Breast epithelium (tissue), 4 donors: Measurements from ENCODE around the gene TOM1. TPM values are rescaled to one million over a fixed set of nuclear protein-coding genes. Genes with fewer than 3 reads are reported as not detected.

ENCODE experiments used
- DNase-seq, 2 donors: peaks; one replicate each; pipeline ENCODE4 v3.0.0-alpha.2; 2019; ENCODE audit warnings: low spot score in 2 of 2
- H3K27ac ChIP-seq, 2 donors: fragments of 200-600 bp; sonication (generic) in 1 of 2; one replicate each; pipeline ENCODE4 v1.5.1; 2016 to 2019; ENCODE audit warnings: mild to moderate bottlenecking in 1 of 2
- H3K27me3 ChIP-seq, 2 donors: fragments of 200-600 bp; sonication (generic) in 1 of 2; one replicate each; pipeline versions ENCODE4 v1.5.1 to v1.6.0; 2017 to 2019; ENCODE audit warnings: control low read depth in 1 of 2, mild to moderate bottlenecking in 1 of 2
- H3K36me3 ChIP-seq: fragments of 200-600 bp; one replicate; pipeline ENCODE4 v1.5.1; 2019
- H3K4me1 ChIP-seq, 2 donors: fragments of 200-600 bp; sonication (generic); one replicate each; pipeline ENCODE4 v1.5.1; 2016 to 2019; ENCODE audit warnings: control low read depth in 1 of 2
- H3K4me3 ChIP-seq, 3 donors: fragments of 200-600 bp; sonication (generic); 1 replicate in 2 of 3; 2 replicates in 1 of 3; pipeline ENCODE4 v1.5.1; 2016 to 2019; ENCODE audit warnings: mild to moderate bottlenecking in 3 of 3, moderate library complexity in 2 of 3
- H3K9me3 ChIP-seq, 2 donors: fragments of 200-600 bp; sonication (generic) in 1 of 2; one replicate each; pipeline ENCODE4 v1.5.1; 2016 to 2019; ENCODE audit warnings: control low read depth in 1 of 2
- CTCF ChIP-seq, 3 donors: fragments of 450-650 bp; IDR thresholded peaks; one replicate each; pipeline ENCODE4 v1.5.1; 2016 to 2017; ENCODE audit warnings: antibody characterized with exemption in 3 of 3, mild to moderate bottlenecking in 3 of 3, moderate library complexity in 3 of 3
- POLR2A ChIP-seq: fragments of 450-650 bp; IDR thresholded peaks from one replicate; pipeline ENCODE4 v1.6.1; 2016; ENCODE audit warnings: antibody characterized with exemption, mild to moderate bottlenecking, moderate library complexity
- POLR2AphosphoS5 ChIP-seq, 3 donors: sonication (generic); formaldehyde crosslinking; IDR thresholded peaks; one replicate each; pipeline ENCODE4 v1.6.1; 2017; ENCODE audit warnings: antibody characterized with exemption in 3 of 3
- intact Hi-C: fragments of 100-400 bp; cut with DNase I; formaldehyde crosslinking; loops from one replicate; pipeline ENCODE4 v1.15.1; 2023; ENCODE audit warnings: low total_unique reads
- total RNA-seq, 3 donors: library from RNA; depleted of rRNA; stranded (reverse); fragments of >200 nt; gene quantifications; one replicate each; pipeline ENCODE4 v1.1.0, GENCODE V29; 2016

Gene TOM1
- total RNA-seq, 3 donors from 2014 or later: 85.6 to 106 (median 105) TPM

DNA sequence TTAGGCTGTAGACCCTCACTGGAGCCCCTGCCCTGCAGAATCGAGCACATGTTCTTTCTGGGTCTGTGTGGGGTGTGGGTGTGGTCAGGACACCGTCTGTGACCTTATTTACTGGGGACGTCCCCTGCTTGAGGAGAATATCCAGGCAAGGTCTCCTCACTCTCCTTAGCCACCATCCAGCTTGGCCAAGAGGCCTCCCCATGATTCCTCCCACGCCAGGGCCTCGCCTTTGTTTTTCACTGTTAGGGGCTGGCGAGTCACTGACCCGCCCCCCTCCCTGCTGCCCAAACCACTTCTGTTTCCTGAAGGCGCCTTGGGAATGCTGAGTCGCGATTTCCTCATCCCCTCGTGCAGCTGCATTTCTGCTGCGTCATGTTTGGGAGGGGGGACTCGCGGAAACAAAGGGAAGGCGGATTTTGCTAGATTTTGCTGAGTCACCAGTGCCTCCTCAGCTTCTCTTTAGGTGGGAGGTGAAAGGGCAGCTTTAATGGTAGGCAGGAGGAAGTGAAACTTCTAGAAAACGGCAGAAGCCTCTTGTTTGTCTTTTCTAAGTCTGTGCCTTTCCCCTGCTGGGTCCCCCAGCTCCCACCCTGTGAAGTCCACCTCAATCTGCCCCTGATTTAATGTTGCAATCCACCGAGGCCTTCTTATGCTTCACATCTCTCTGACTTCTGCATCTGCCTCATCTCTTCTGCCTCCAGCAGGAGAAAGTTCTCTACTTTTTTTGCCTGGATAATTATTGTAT, 77.2 kb downstream of the TOM1 start:
- intact Hi-C loops: no loop called here
- H3K4me3 ChIP-seq: peak overlapping the region in 1 of 3 donors; percentile 2
- no peaks in the 10 kb centered on the region for H3K36me3 ChIP-seq
- H3K4me1 ChIP-seq: no peaks in the 10 kb centered on the region
- TF ChIP-seq POLR2A: no peak
- TF ChIP-seq CTCF (IDR thresholded peaks at IDR 0.05): peak in 1 of 3 donors; percentile 4
- TF ChIP-seq POLR2AphosphoS5 (IDR thresholded peaks at IDR 0.05): peak; percentile 95 to 100 (median 98)
- peak overlapping the region; percentile 75 to 89 for H3K27ac ChIP-seq
- no peaks in the 10 kb centered on the region for H3K27me3 ChIP-seq
- no peaks in the 10 kb centered on the region for H3K9me3 ChIP-seq
- peak; percentile 90 to 95 for DNase-seq

DNA sequence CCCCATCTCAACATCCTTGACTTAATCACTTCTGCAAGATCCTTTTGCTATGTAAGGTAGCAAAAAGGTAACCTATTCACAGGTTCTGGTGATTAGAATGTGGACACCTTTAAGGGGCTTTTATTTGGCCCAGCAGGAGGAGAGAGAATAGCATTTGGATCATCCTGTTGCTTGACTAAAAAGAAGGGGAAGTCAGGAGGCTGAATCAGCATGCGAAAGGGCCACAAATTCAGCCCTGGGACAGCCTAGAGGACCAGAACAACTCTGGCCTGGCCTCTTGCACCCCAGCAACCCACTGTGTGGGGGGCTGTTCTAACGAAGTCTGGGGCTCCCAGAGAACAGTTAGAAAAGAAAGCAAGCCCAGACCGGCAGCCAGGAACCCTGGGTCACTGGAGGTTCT, 78.0 kb downstream of the TOM1 start:
- no peak for TF ChIP-seq POLR2AphosphoS5 (IDR thresholded peaks at IDR 0.05)
- TF ChIP-seq CTCF (IDR thresholded peaks at IDR 0.05): no peak
- no peak for TF ChIP-seq POLR2A
- Histone ChIP-seq H3K4me1 (no peaks in the 10 kb centered on the region), H3K9me3 (no peaks in the 10 kb centered on the region), H3K4me3 (no peak overlapping the region), H3K36me3 (no peaks in the 10 kb centered on the region), H3K27ac (peak overlapping the region; percentile 75 to 89), H3K27me3 (no peaks in the 10 kb centered on the region)
- intact Hi-C loops: no loop called here
- DNase-seq: no peak

GRCh38 chr22:35378621-35379020, 78.9 kb downstream of the TOM1 start:
- peak overlapping the region in 1 of 2 donors; percentile 75 for H3K27ac ChIP-seq
- no peaks in the 10 kb centered on the region for H3K4me1 ChIP-seq
- intact Hi-C loops: no loop called here
- TF ChIP-seq POLR2A (no peak), CTCF (IDR thresholded peaks at IDR 0.05) (no peak), POLR2AphosphoS5 (IDR thresholded peaks at IDR 0.05) (no peak)
- no peak for DNase-seq
- H3K27me3 ChIP-seq: no peaks in the 10 kb centered on the region
- H3K36me3 ChIP-seq: no peaks in the 10 kb centered on the region
- H3K4me3 ChIP-seq: no peak overlapping the region
- H3K9me3 ChIP-seq: no peaks in the 10 kb centered on the region

GRCh38 chr22:35379146-35379993, 79.7 kb downstream of the TOM1 start:
- H3K9me3 ChIP-seq: no peaks in the 10 kb centered on the region
- peak overlapping the region in 1 of 2 donors; percentile 75 for H3K27ac ChIP-seq
- H3K27me3 ChIP-seq: no peaks in the 10 kb centered on the region
- no peak overlapping the region for H3K4me3 ChIP-seq
- H3K36me3 ChIP-seq: no peaks in the 10 kb centered on the region
- intact Hi-C loops: no loop called here
- H3K4me1 ChIP-seq: no peaks in the 10 kb centered on the region
- TF ChIP-seq POLR2AphosphoS5 (IDR thresholded peaks at IDR 0.05): no peak
- no peak for TF ChIP-seq POLR2A
- no peak for TF ChIP-seq CTCF (IDR thresholded peaks at IDR 0.05)
- no peak for DNase-seq

DNA sequence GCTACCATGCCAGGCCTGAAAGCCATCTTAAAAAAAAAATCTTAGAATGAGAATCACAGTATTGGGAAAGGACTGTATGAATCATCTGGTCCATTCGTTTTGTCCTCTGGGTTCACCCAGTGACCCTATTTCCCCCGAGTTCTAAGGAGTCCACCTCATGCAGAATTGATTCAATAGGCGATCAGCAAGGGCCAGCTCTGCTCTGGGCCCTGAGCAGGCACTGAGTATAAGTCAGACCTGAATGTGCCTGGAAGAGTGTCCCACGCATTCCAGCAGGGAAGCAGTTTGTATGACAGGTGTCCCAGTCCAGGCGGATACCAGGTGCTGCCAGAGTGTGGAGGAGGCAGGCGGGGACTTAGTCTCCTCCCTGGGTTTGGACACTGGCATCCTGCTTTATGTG, 80.3 kb downstream of the TOM1 start:
- Histone ChIP-seq H3K36me3 (no peaks in the 10 kb centered on the region), H3K4me1 (no peaks in the 10 kb centered on the region), H3K9me3 (no peaks in the 10 kb centered on the region), H3K4me3 (no peak overlapping the region), H3K27ac (peak overlapping the region; percentile 49 to 79), H3K27me3 (no peaks in the 10 kb centered on the region)
- intact Hi-C loops: no loop called here
- DNase-seq: no peak
- no peak for TF ChIP-seq CTCF (IDR thresholded peaks at IDR 0.05)
- no peak for TF ChIP-seq POLR2AphosphoS5 (IDR thresholded peaks at IDR 0.05)
- TF ChIP-seq POLR2A: no peak
